ENCODE results near the gene PAX5.

Gene PAX5

GRCh38 chr9:36865731-36866635 lies 168.1 kb downstream of the PAX5 start:
- DNase-seq (ENCODE audit: extremely low spot score): no peak
- no peak for TF ChIP-seq CTBP1 (IDR thresholded peaks at IDR 0.05; ENCODE audit: borderline replicate concordance)
- no peak for TF ChIP-seq ELF4 (IDR thresholded peaks at IDR 0.05)
- TF ChIP-seq FOXA1 (IDR thresholded peaks at IDR 0.05): no peak
- TF ChIP-seq ZNF384 (IDR thresholded peaks at IDR 0.05): no peak
- no peak for TF ChIP-seq FOXK2 (IDR thresholded peaks at IDR 0.05)
- no peak for TF ChIP-seq LEF1 (IDR thresholded peaks at IDR 0.05; ENCODE audit: borderline replicate concordance)
- TF ChIP-seq FOXM1 (IDR thresholded peaks at IDR 0.05; ENCODE audit: borderline replicate concordance): no peak
- no peak for TF ChIP-seq NFRKB (IDR thresholded peaks at IDR 0.05)
- no peak for TF ChIP-seq PKNOX1 (IDR thresholded peaks at IDR 0.05)
- TF ChIP-seq BHLHE40 (IDR thresholded peaks at IDR 0.05; ENCODE audit: borderline replicate concordance): no peak
- TF ChIP-seq SUZ12 (IDR thresholded peaks at IDR 0.05): no peak
- no peak for TF ChIP-seq ARNT (IDR thresholded peaks at IDR 0.05)
- TF ChIP-seq HDGF (IDR thresholded peaks at IDR 0.05; ENCODE audit: borderline replicate concordance): no peak
- TF ChIP-seq TARDBP (IDR thresholded peaks at IDR 0.05): no peak
- ChIA-PET POLR2A (no interaction called here), CTCF (interaction anchor here (0.6 to 1.1 kb wide), 3 partner anchors 11 to 583 kb away, joined by 3 to 4 read pairs (median 3); no protein-coding TSS in a partner anchor)

GRCh38 chr9:36864491-36865410 lies 169.3 kb downstream of the PAX5 start:
- DNase-seq (ENCODE audit: extremely low spot score): no peak
- ChIA-PET POLR2A (no interaction called here), CTCF (no interaction called here)
- TF ChIP-seq SUZ12 (IDR thresholded peaks at IDR 0.05) (no peak), NFRKB (IDR thresholded peaks at IDR 0.05) (no peak), ARNT (IDR thresholded peaks at IDR 0.05) (no peak), LEF1 (IDR thresholded peaks at IDR 0.05; ENCODE audit: borderline replicate concordance) (no peak), BHLHE40 (IDR thresholded peaks at IDR 0.05; ENCODE audit: borderline replicate concordance) (no peak), L3MBTL2 (conservative IDR thresholded peaks at IDR 0.05) (no peak), FOXK2 (IDR thresholded peaks at IDR 0.05) (no peak), ZNF384 (IDR thresholded peaks at IDR 0.05) (no peak), CTBP1 (IDR thresholded peaks at IDR 0.05; ENCODE audit: borderline replicate concordance) (no peak), SP1 (IDR thresholded peaks at IDR 0.05) (no peak), HDGF (IDR thresholded peaks at IDR 0.05; ENCODE audit: borderline replicate concordance) (no peak), ELF4 (IDR thresholded peaks at IDR 0.05) (no peak), TARDBP (IDR thresholded peaks at IDR 0.05) (no peak), FOXM1 (IDR thresholded peaks at IDR 0.05; ENCODE audit: borderline replicate concordance) (no peak), PKNOX1 (IDR thresholded peaks at IDR 0.05) (no peak)

DNA sequence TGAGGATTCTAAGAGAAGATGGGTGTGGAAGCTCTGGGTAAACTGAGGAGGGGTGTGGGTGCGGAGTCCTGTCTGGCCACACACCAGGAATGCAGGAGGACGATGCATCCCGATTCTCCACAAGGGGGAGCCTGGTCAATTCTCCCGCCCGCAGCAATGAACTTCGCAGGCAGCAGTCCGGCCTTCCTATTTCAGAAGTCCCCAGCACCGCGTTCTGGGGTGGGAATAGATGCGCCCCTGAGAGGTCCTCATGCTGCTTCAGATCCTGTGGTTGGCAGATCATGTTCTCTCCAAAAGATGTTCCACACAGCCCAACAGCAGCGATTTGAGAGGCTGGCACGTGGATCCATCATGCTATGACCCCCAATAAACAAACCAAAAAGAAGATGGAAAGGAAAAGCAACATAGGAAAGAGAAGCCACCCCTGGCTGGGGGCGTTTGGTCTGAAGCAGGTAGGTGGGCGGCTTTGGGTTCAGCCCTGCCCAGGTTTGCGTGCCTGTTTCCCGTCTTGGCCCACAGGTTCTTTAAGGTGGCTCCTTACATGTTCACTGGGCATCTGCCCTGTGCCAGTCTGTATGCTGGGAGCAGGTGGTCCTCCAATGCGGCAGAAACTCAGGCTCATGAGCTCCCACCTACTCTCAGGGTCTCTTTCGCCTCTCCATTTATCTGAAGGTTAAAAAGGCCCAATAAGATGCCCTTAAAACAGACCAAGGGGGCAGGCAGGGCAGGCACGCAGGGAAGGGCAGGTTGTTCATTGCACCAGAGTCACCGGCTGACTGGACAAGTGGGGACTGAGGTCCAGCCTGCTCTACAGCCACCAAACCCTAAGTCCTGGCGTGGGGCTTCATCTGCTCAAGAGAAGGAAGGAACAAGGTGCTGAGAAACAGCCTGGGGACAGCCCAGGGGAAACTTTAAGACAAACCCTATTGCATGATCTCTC lies 171.6 kb downstream of the PAX5 start:
- DNase-seq (ENCODE audit: extremely low spot score): peak; percentile 73
- no peak for TF ChIP-seq LEF1 (IDR thresholded peaks at IDR 0.05; ENCODE audit: borderline replicate concordance)
- no peak for TF ChIP-seq ELF4 (IDR thresholded peaks at IDR 0.05)
- no peak for TF ChIP-seq FOXA1 (IDR thresholded peaks at IDR 0.05)
- POLR2A ChIA-PET: no interaction called here
- CTCF ChIA-PET: interaction anchor here (1.3 kb wide), 1 partner anchor 10 kb away, joined by 7 read pairs; no protein-coding TSS in a partner anchor

- TF ChIP-seq FOXA1 (IDR thresholded peaks at IDR 0.05) (no peak), FOXM1 (IDR thresholded peaks at IDR 0.05; ENCODE audit: borderline replicate concordance) (no peak), ELF4 (IDR thresholded peaks at IDR 0.05) (no peak), SP1 (IDR thresholded peaks at IDR 0.05) (no peak), CTBP1 (IDR thresholded peaks at IDR 0.05; ENCODE audit: borderline replicate concordance) (no peak)
These were observed 172.4 kb downstream of the PAX5 start for GRCh38 chr9:36861528-36862205.

GRCh38 chr9:36858805-36859375 lies 175.2 kb downstream of the PAX5 start:
- POLR2A ChIA-PET: no interaction called here
- CTCF ChIA-PET: interaction anchor here (1.9 kb wide), 1 partner anchor 14 kb away, joined by 4 read pairs; no protein-coding TSS in a partner anchor
- TF ChIP-seq ELF4 (IDR thresholded peaks at IDR 0.05) (no peak), FOXK2 (IDR thresholded peaks at IDR 0.05) (no peak), L3MBTL2 (conservative IDR thresholded peaks at IDR 0.05) (no peak), LEF1 (IDR thresholded peaks at IDR 0.05; ENCODE audit: borderline replicate concordance) (no peak), FOXA1 (IDR thresholded peaks at IDR 0.05) (no peak), PKNOX1 (IDR thresholded peaks at IDR 0.05) (peak; percentile 78), CTBP1 (IDR thresholded peaks at IDR 0.05; ENCODE audit: borderline replicate concordance) (no peak), FOXM1 (IDR thresholded peaks at IDR 0.05; ENCODE audit: borderline replicate concordance) (no peak), NFRKB (IDR thresholded peaks at IDR 0.05) (no peak)
- no peak for DNase-seq (ENCODE audit: extremely low spot score)

More at GRCh38 chr9:36861528-36862205, 172.4 kb downstream of the PAX5 start:
- DNase-seq (ENCODE audit: extremely low spot score): no peak
- ChIA-PET CTCF (no interaction called here), POLR2A (no interaction called here)
